Ammon's horn (tissue), 1 donor: ENCODE results near the gene KIDINS220.

Experiments used
- DNase-seq: peaks from one replicate; pipeline ENCODE4 v3.0.0-alpha.2; 2016; ENCODE audit warnings: low spot score

KIDINS220 gene

GRCh38 chr2:8851811-8852560 is 14.6 kb upstream of the KIDINS220 start:
- DNase-seq: no peak

GRCh38 chr2:8850845-8851487 is 13.6 kb upstream of the KIDINS220 start:
- DNase-seq: no peak

- no peak for DNase-seq
Measured at GRCh38 chr2:8849327-8849726, 11.9 kb upstream of the KIDINS220 start.

- DNase-seq: no peak
Measured at GRCh38 chr2:8848328-8849100, 11.1 kb upstream of the KIDINS220 start.

- DNase-seq: no peak
Measured at GRCh38 chr2:8847400-8847799, 10.0 kb upstream of the KIDINS220 start.

GRCh38 chr2:8841932-8842331 is 4.5 kb upstream of the KIDINS220 start:
- no peak for DNase-seq

- DNase-seq: no peak
Measured at GRCh38 chr2:8840475-8841091, 3.2 kb upstream of the KIDINS220 start.

- DNase-seq: no peak
Measured at GRCh38 chr2:8839189-8839965, 2.0 kb upstream of the KIDINS220 start.

- no peak for DNase-seq
Measured at GRCh38 chr2:8837795-8838140, 355 bp upstream of the KIDINS220 start.

- DNase-seq: no peak
Measured at GRCh38 chr2:8835279-8835678, 2.1 kb downstream of the KIDINS220 start.

- DNase-seq: no peak
Measured at GRCh38 chr2:8833853-8834252, 3.6 kb downstream of the KIDINS220 start.

- no peak for DNase-seq
Measured at GRCh38 chr2:8831516-8831915, 5.9 kb downstream of the KIDINS220 start.

GRCh38 chr2:8827729-8828128 is 9.7 kb downstream of the KIDINS220 start:
- no peak for DNase-seq

- DNase-seq: no peak
Measured at GRCh38 chr2:8822218-8822617, 15.2 kb downstream of the KIDINS220 start.

GRCh38 chr2:8821276-8822217 is 15.9 kb downstream of the KIDINS220 start:
- DNase-seq: peak; percentile 77

- DNase-seq: no peak
Measured at GRCh38 chr2:8819948-8820347, 17.5 kb downstream of the KIDINS220 start.

- DNase-seq: no peak
Measured at GRCh38 chr2:8819194-8819593, 18.2 kb downstream of the KIDINS220 start.

- DNase-seq: no peak
Measured at GRCh38 chr2:8817221-8817620, 20.2 kb downstream of the KIDINS220 start.

GRCh38 chr2:8806885-8807704 is 30.3 kb downstream of the KIDINS220 start:
- DNase-seq: no peak
